ENCODE results near the gene SPECC1. TPM values are rescaled to one million over a fixed set of nuclear protein-coding genes. Genes with fewer than 3 reads are reported as not detected.

SPECC1 gene
- total and polyA plus RNA-seq, 10 of the 15 experiments (the other 5 are each of a cell fraction or from before 2014, with no cell fraction given) = 6.4 to 40.6 (median 23.9) TPM

DNA sequence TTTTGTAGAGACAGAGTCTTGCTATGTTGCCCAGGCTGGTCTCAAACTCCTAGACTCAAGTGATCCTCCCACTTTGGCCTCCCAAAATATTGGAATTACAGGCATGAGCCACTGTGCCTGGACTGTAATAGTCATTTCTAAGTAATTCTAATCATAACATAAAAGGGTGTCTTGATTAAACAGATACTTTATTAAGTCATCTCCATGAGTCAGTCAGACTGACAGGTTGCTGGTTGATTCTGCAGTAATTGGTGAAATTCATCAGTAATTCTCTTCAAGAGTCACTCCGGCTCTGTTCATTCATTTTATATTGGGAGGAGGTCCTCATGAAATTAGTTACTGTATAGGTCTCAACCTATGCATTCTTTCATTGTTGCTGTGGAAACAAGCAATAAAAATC lies 85.6 kb downstream of the SPECC1 start:
- no peak overlapping the region for H3K9ac ChIP-seq (ENCODE audit: control insufficient read depth, insufficient read depth, low read length)
- ATAC-seq (no peak), FAIRE-seq (no peak), DNase-seq (ENCODE audit: low read depth, low spot score) (no peak)
- peaks cover 5% of the 10 kb centered on the region for H3K4me1 ChIP-seq (ENCODE audit: control insufficient read depth, insufficient read depth, low read length)
- intact Hi-C loops (cut with micrococcal nuclease; ENCODE audit: unreplicated experiment) = loop anchor here (5.0 kb wide), 1 partner anchor 37 kb away; no protein-coding TSS in a partner anchor
- no peaks in the 10 kb centered on the region for H3K79me2 ChIP-seq (ENCODE audit: control insufficient read depth, insufficient read depth, low read length)
- TF ChIP-seq SREBF2 (IDR thresholded peaks at IDR 0.05; ENCODE audit: low read length) (no peak), IRF4 (IDR thresholded peaks at IDR 0.05; ENCODE audit: low read depth, low read length) (no peak), MEF2B (IDR thresholded peaks at IDR 0.05; ENCODE audit: partially characterized antibody, poor library complexity, severe bottlenecking) (no peak)
- TF ChIP-seq, protein P1, sequence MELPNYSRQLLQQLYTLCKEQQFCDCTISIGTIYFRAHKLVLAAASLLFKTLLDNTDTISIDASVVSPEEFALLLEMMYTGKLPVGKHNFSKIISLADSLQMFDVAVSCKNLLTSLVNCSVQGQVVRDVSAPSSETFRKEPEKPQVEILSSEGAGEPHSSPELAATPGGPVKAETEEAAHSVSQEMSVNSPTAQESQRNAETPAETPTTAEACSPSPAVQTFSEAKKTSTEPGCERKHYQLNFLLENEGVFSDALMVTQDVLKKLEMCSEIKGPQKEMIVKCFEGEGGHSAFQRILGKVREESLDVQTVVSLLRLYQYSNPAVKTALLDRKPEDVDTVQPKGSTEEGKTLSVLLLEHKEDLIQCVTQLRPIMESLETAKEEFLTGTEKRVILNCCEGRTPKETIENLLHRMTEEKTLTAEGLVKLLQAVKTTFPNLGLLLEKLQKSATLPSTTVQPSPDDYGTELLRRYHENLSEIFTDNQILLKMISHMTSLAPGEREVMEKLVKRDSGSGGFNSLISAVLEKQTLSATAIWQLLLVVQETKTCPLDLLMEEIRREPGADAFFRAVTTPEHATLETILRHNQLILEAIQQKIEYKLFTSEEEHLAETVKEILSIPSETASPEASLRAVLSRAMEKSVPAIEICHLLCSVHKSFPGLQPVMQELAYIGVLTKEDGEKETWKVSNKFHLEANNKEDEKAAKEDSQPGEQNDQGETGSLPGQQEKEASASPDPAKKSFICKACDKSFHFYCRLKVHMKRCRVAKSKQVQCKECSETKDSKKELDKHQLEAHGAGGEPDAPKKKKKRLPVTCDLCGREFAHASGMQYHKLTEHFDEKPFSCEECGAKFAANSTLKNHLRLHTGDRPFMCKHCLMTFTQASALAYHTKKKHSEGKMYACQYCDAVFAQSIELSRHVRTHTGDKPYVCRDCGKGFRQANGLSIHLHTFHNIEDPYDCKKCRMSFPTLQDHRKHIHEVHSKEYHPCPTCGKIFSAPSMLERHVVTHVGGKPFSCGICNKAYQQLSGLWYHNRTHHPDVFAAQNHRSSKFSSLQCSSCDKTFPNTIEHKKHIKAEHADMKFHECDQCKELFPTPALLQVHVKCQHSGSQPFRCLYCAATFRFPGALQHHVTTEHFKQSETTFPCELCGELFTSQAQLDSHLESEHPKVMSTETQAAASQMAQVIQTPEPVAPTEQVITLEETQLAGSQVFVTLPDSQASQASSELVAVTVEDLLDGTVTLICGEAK (IDR thresholded peaks at IDR 0.05; ENCODE audit: borderline replicate concordance) = no peak
- TF ChIP-seq, protein P2, sequence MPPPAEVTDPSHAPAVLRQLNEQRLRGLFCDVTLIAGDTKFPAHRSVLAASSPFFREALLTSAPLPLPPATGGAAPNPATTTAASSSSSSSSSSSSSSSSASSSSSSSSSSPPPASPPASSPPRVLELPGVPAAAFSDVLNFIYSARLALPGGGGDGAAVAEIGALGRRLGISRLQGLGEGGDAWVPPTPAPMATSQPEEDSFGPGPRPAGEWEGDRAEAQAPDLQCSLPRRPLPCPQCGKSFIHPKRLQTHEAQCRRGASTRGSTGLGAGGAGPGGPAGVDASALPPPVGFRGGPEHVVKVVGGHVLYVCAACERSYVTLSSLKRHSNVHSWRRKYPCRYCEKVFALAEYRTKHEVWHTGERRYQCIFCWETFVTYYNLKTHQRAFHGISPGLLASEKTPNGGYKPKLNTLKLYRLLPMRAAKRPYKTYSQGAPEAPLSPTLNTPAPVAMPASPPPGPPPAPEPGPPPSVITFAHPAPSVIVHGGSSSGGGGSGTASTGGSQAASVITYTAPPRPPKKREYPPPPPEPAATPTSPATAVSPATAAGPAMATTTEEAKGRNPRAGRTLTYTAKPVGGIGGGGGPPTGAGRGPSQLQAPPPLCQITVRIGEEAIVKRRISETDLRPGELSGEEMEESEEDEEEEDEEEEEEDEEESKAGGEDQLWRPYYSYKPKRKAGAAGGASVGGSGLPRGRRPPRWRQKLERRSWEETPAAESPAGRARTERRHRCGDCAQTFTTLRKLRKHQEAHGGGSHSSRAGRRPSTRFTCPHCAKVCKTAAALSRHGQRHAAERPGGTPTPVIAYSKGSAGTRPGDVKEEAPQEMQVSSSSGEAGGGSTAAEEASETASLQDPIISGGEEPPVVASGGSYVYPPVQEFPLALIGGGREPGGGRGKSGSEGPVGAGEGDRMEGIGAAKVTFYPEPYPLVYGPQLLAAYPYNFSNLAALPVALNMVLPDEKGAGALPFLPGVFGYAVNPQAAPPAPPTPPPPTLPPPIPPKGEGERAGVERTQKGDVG (CRISPR knock-in tag; IDR thresholded peaks at IDR 0.05) = no peak
- no peaks in the 10 kb centered on the region for H3K36me3 ChIP-seq (ENCODE audit: control insufficient read depth in 2 of 2, insufficient read depth in 2 of 2, low read length in 1 of 2)
- H3K4me2 ChIP-seq (ENCODE audit: control insufficient read depth, insufficient read depth) = no peak overlapping the region
- BruUV-seq (replicated peaks) = no TSS peak
- no peaks in the 10 kb centered on the region for H3K9me3 ChIP-seq (replicated peaks; ENCODE audit: control insufficient read depth, insufficient read depth, low read length)
- no peak overlapping the region for H3K27ac ChIP-seq (ENCODE audit: control insufficient read depth, insufficient read depth)
- SMC1A ChIA-PET (ENCODE audit: uncharacterized antibody, unreplicated experiment) = no interaction called here
- no peaks in the 10 kb centered on the region for H4K20me1 ChIP-seq (ENCODE audit: control insufficient read depth, insufficient read depth)
- CTCF ChIA-PET = no interaction called here
- H3K4me3 ChIP-seq = no peak overlapping the region
- WGBS (ENCODE audit: insufficient coverage, insufficient replicate concordance, low lambda C conversion rate, missing lambda C conversion rate) = 5% methylated on average over 1 of the region's 1 CpG
- in situ Hi-C loops (cut with MboI) = no loop called here
- no peaks in the 10 kb centered on the region for H3K27me3 ChIP-seq (replicated peaks in 1 of 2; ENCODE audit: control insufficient read depth in 2 of 2, insufficient read depth in 2 of 2, low read length in 1 of 2)
- POLR2A ChIA-PET = no interaction called here
- RAD21 ChIA-PET (ENCODE audit: unreplicated experiment) = no interaction called here
- no peak overlapping the region for H2AFZ ChIP-seq (ENCODE audit: control insufficient read depth, low read depth, low read length)
